Suppressor macrophage treated with lipopolysaccharide for 1 hour (primary cell): ENCODE results near the gene PRKAG2.
A peak's percentile ranks its signal among the peaks of the same experiment; 100 is the strongest.

Experiments
- DNase-seq, 3 donors: peaks; one replicate each; pipeline ENCODE4 v3.0.0-alpha.2; 2020 to 2022

PRKAG2 gene

DNA sequence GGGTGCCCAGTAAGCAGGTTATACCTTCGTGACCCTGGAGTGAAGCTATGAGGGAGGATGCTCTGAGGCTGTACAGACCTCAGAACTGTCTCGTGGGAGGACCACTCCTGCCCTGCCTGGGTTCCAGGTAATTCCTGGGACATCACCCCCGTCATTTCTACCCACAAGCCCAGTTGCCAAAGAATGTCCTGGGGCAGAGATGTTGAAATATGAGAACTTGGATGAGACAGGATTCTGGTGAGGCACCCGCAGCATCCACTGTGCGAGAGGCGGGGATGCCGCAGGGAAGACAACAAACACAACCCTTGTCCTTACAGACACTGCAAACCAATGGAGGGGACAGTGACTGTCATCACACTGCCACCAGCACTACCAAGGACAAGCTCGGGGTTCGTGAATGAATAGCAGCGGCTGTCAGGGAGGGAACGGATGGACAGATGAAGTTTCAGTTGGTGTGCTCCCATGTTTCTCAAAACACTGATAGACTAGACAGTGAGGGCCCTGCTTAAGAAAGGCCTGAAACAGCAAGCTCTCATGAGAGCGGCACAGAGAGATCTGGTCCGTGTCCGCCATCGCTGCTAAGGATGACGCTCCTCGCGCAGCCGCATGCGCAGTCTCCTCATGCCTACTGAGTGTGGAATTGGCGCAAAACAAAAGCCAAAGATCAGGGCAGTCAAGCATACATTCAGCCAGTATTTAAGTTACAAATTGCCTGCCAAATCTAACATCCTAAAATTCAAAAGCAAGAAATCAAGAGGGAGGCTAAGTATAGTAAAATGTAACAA lies 275.2 kb downstream of the PRKAG2 start:
- DNase-seq = no peak

DNA sequence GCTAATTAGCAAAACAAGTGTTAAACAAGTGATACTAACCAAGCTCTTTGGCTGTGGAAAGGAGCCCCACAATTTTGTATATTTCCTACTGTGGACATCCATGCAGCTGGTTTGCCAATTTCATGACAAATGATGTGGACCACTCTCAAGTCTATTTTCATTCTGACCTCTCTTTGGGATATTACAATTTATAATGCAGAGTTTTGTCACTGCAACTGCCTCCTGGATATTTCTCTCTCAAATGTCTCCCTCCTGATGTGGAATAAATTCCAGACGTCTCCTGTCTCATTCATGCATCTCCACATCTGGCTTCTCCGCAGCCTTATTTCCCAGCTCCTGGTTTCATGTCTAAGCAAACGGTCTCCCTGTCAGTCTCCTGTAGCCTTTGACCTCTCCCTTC lies 276.6 kb downstream of the PRKAG2 start:
- DNase-seq = no peak

DNA sequence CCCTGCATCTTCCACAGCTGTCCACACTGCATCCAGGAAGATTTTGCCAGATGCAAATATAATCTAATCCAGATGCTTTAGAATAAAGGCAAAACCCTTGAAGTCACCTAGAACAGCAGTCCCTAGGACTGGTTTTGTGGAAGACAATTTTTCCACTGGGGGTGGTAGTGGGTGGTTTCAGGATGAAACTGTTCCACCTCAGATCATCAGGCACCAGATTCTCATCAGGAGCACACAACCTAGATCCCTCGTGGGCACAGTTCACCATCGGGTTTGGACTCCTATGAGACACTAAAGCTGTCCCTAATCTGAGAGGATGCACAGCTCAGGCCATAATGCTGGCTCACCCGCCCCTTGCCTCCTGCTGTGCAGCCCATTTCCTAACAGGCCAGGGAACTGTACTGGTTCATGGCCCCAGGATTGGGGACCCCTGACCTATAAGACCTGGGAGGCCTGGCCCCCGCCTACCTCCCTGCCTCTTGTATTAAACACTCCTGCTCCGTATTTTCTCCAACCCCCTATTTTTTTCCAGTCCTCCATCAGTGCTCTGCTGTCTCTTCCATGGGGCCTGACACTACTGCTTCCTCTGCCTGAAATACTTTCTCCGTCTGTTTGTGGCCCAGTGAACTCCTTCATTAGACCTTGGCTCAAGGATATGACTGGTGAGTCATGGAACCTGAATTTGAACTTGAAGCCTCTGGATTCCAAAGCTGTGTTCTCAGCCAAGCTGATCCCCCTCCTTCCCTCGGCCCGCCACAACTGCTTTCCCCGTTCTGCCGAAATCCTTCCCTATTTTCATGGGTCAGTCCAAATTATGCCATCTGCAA lies 277.3 kb downstream of the PRKAG2 start:
- no peak for DNase-seq

DNA sequence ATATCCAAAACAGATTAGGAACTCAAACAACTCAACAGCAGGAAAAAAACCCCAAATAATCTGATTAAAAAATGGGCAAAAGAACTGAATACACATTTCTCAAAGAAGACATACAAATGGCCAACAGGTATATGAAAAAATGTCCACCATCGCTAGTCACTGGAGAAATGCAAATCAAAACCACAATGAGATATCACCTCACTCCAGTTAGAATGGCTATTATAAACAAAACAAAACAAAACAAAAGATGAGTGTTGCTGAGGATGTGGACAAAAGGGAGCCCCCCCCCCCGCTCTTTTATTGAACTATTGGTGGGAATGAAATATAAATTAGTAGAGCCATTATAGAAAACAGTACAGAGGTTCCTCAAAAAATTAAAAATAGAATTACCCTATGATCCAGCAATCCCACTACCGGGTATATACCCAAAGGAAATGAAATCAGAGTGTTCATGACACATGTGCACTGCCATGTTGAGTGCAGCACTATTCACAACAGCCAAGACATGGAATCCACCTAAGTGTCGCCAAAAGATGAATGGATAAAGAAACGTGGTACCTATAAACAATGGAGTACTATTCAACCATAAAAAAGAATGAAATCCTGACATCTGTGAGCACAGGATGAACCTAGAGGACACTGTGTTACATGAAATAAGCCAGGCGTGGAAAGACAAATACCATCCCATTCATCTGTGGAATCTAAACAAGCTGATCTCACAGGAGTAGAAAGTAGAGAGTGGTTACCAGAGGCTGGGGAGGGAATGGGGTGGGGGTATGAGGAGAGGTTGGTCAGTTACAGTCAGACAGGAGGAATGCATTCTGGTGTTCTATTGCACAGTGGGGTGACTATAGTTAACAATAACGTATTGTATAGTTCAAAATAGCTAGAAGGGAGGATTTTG lies 279.1 kb downstream of the PRKAG2 start:
- peak; percentile 21 to 56 (median 51) for DNase-seq

DNA sequence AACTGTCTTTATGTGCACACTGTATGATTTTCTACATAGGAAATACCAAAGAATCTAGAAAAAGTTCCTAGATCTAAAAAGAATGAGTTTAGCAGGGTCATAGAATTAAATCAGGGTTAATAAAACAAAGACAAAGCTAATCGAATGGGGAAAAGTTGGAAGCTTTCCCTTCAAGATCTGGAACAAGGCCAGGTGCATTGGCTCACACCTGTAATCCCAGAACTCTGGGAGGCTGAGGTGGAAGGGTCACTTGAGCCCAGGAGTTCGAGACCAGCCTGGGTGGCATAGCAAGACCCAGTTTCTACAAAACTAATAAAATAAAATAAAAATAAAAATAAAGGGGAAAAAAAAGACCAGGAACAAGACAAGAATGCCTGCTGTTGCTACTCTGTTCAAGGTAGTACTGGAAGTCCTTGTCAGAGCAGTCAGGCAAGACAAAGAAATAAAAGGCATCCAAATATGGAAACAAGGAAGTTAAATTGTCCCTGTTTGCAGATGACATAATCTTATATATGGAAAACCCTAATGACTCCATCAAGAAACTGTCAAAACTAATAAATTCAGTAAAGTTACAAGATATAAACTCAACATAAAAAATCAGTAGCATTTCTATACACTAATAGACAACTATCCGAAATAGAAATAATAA lies 281.1 kb downstream of the PRKAG2 start:
- peak; percentile 35 to 65 (median 64) for DNase-seq

DNA sequence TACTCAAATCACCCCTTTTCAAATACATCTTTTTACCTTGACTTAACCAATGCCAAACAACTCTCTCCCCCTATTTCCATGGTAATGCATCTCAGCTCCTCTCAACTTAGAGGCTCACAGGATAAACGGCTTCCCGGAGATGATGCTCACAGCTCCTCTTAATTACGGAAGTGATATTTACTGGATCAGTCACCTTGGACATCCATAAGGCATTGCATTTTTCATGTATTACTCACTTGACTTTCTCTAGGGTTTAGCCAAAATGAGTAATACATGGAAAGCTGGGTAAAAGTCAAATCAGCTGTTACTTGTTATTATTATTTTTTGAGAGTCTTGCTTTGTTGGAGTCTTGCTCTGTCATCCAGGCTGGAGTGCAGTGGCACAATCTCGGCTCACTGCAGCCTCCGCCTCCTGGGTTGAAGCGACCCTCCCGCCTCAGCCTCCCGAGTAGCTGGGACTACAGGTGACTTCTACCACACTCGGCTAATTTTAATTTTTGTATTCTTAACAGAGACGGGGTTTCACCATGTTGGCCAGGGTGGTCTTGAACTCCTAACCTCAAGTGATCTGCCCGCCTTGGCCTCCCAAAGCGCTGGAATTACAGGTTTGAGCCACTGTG lies 283.9 kb downstream of the PRKAG2 start:
- DNase-seq = no peak

DNA sequence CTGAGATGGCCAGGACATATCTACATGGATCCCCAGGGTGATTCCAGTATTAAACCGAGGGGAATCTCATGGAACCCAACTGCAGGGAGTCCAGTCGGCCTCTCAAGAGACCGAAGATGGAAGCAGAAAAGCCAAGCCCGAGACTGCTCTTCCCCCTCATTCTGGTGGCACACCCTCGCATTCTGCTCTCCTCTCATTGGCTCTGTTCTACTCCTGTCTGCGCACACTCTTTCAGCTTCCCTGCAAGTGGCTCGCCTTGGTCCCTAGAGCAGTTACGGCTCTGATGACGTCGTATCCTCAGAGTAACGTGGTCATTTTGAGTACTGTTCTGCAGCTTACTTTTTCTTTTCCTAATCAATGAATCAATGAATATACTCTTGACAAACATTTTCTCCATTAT lies 284.6 kb downstream of the PRKAG2 start:
- DNase-seq = no peak

DNA sequence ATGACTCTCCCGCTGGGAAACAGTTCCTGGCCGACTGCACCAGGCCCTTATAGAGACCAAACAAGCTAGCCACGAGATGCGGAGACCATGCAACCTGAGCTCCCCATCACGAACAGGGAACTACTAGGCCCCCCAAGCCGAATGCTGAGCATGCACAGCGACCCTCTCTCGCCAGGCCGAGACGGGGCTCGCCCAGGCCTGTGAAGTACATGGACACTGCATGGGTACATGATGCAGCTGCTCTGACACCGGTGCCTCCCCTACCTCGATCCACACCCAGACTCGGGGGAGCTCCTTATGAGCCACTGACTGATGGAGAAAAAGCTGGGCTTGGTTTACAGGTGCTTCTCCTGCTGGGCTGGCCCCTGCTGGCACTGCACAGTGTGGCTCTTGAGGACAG lies 285.0 kb downstream of the PRKAG2 start:
- DNase-seq = no peak

DNA sequence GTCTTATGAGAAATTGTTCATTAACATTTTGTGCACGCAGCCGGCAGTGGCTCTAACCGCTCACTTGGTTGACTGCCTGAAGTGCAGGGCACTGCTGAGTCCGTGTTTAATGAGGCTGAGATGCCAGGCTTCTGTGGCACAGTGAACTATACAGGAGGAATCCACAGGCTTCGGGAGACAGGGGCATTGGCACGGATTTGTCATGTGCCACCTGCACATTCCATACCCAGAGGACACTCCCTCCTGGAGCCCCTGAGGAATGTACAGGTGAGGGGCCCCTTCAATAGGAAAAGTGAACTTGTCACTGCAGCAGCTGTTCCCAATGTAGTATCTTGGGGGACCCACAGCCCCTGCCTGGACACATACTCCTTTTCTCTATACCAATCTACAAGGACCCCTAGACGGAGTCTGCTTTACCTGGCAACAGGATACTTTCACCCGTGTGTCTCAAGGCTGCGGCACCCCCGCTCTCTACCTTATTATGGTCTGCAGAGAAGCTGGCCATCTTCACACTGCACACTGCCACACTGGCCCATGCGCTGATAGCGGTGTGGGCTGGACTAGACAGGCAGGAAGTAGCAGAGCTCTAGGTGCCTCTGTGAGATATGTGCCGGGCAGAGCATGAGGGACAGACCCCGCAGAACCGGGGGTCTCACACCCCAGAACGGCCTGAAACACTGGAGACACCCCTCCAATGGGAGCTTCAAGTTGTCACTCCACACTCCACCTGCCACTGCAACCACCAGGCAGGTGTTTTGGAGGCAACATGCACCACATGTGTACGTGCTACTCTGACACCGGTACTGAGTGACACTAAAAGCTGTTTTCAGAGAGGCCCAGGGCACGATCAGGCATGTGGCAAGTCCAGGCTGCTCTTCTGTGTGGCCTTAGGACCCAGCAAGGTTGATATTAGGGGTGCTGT lies 285.8 kb downstream of the PRKAG2 start:
- DNase-seq = no peak

DNA sequence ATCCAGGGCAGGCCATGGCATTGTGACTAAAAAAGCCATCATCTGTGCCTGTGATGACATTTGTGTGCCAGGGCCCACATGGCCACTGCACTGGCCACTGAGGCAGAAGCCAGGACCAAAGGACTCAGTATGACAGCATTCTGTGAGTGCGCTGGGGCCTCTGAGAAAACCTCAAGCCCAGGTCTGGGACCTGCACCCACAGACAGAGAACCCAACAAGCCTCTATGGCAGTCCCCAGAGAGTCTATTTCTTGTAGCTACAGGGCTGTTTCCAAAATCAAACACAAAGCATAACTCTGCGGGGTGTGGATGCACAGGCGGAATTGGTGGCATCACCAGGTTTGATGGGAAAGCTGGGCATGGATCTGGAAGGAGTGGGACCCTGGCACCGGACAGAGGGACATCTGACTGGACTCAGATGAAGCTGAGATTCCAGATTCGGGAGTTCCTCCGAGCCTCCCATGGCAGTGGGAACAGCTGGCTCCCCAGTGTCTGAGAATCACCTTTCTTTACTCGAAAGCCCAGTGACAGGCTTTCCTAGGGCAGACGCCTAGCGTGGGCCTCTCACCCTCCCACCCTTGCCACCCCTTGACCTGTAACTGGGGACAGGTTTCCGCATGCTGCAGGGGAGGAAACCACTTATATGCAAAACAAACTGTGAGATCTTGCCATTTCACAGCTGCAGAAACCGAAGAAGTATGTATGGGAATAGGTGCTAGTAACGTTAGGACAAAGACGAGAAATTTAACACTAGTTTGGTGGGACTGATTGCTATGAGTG lies 286.7 kb downstream of the PRKAG2 start:
- DNase-seq = no peak

DNA sequence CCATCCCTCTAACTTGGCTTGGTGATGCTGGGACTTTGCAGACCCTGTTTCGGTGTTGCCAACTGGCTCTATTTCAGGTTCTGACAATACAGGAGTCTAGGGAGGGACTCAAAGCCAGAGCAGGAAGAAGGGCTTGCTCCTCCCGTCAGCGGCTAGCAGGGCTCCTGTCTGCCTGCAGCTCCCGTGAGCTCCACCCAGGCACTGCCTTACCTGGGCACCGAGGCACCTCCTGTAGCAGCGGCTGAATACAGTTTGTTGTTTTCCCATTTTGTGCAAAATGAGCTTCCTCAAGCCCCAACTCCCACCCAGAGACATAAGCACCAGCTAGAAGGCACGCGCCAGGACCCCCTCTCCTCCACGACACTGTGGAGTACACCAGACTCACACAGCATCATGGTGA lies 287.9 kb downstream of the PRKAG2 start:
- DNase-seq = no peak

DNA sequence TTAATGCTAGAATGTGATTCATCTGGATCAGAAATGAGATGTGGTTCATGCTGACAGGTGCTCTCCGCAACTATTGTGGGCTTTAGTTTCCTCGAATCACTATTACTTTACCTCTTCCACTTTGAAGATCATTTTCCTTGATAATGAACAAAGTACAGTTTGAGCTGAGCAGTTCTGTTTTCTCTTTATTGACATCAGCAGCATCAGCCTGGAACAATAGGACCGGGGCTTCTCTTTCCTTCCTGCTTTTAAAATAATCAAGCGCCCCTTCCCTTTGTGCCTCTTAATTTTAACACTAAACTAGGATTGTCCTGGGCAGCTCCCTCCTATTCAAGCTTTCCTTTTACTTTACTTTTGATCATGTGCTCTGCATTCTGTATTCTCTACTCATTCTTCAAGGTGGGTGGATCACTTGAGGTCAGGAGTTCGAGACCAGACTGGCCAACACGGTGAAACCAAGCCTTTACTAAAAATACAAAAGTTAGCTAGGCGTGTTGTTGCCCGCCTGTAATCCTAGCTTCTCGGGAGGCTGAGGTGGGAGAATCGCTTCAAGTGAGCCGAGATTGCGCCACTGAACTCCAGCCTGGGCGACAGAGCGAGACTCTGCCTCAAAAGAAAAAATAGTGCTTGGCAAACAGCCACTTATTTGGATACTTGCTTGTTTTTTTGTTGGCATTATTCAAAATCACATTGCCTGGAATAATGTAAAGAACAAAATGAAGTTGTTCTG lies 290.2 kb downstream of the PRKAG2 start:
- DNase-seq = no peak

DNA sequence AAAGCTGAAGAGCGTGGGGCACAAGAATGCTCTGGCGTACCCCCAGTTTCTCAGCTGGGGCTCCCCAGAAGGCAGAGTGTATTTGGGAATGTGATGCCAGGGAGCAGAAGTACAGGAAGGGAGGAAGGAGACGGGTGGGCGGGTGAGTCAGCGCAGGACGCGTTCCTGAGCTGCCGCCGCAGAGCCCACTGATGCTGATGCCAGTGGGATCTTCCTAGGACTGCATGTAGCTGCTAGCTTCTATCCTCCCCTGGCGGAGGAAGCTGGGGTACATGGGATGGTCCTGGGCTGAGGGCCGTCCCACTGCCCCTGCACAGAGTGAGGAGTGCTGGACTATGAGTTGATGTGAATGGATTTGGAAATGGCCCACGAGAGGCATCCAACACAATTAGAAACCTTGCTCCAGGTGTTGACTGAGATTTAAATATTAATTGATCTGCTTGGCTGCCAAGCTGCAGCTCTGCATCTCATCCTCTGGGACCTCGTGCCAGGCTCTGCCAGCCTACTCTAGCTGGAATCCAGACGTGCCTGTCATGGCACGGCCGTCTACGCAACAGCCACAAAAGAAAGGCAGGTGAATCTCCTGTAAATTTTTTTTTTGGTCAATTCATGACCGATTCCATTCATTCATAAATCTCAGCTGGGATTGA lies 291.0 kb downstream of the PRKAG2 start:
- DNase-seq = no peak

DNA sequence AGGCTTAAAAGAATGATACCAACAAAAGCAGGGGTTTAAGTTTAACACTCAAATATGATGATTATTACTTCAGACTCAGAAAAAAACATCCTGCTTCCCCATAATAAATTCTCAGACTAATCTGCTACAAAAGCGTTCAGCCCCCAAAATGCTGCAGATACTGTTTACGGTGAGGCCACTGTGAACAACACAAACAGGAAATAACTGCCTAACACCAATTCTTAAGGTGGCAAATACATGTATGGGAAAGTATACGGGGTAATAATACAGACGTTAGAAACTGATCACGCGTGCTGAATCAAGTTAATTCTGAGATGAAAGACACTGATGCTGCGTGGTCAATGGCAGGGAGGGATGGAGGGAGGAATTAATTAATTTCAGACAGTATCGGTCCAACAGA lies 295.2 kb downstream of the PRKAG2 start:
- DNase-seq = no peak

DNA sequence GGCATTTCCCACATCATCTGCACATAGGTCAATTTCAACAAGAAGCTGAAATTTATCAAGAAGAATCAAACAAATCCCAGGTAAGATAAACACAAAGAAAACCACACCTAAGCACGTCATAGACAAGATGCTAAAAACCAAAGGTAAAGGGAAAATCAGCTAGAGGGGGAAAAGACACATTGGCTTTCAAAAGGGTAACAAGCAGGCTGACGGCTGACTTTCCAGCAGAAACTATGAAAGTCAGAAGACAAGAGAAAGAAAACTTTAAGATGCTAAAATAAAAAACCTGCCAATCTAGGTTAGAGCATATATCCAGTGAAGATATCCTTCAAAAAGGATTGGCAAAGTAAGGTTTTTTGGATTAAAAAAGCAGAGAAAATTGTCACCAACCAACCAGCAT lies 297.3 kb downstream of the PRKAG2 start:
- DNase-seq = no peak

DNA sequence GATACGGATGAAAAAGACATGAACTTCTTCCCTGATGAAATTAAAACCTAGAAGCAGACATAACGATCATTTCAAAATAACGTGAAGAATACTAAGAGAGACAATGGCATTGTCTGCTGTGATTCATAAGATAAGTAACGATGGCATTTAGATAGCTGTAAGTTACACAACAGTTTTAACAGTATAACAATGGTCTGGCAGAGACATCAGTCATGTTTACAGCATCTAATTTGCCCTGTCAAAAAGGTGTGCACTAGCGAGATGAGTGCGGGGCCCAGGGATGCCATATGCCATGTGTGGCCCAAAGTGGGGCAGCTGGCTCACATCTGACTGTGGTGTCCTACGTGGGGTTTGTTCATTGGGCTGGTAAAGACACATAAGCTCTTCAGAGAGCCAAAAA lies 301.5 kb downstream of the PRKAG2 start:
- DNase-seq = no peak

DNA sequence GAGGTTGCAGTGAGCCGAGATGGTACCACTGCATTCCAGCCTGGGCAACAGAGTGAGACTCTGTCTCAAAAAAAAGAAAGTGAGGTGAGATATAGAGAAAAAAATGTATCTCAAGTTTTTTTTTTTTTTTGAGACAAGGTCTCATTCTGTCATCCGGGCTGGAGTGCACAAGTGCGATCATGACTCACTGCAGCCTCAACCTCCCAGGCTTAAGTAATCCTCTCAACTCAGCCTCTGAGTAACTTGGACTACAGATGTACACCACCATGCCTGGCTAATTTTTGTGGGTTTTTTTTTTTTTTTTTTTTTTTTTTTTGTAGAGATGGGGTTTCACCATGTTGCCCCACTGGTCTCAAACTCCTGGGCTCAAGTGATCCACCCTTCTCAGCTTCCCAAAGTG lies 303.9 kb downstream of the PRKAG2 start:
- peak; percentile 52 to 80 (median 68) for DNase-seq

DNA sequence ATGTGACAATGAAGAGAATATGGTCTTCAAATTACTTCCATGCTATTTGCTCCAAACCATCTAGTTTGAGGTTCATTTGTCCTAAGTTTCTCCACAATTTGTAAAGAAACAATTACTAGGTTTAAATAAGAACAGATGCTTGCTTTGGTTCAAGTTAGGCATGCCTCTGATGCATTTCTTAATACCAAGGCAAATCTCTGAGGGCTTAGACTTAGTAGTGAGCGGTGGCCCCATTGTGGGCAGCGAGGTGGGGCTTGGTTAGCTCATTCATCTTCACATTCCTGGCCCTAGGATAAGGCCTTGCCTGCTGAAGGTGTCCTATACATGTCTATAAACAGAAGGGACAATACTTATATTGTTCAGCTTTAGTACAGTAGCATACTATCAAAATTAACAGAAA lies 304.8 kb downstream of the PRKAG2 start:
- DNase-seq = no peak

DNA sequence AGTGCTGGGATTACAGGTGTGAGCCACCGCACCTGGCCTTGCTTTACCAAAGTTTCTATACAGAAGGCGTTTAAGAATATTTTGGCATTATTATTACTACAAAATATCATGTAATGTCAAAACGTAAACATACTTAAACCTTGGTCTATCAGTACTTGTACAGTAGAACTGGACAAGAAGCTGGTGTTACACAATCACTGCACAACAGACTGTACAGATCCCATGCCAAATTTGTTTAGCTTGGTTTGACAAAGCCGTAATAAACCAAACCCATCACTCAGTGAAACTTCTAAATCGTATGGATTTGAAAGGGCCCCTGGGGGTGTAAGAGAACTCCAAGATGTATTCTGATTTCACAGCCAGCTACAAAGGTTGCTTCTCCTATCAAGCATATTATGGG lies 305.4 kb downstream of the PRKAG2 start:
- DNase-seq = no peak
